WTC11 (cell line): ENCODE results near the gene ENHO.

Source experiments
- ARID4B ChIP-seq: sonication (generic); formaldehyde crosslinking; IDR thresholded peaks from 2 replicates; pipeline ENCODE4 v1.8.0; 2023; ENCODE audit warnings: missing genetic modification reagents, mild to moderate bottlenecking, borderline replicate concordance
- ATF2 ChIP-seq: sonication (generic); formaldehyde crosslinking; IDR thresholded peaks from 2 replicates; pipeline ENCODE4 v1.8.1; 2022; ENCODE audit warnings: low read depth, missing genetic modification reagents, borderline replicate concordance
- CREB1 ChIP-seq: sonication (generic); formaldehyde crosslinking; IDR thresholded peaks from 2 replicates; pipeline ENCODE4 v1.8.0; 2023; ENCODE audit warnings: mild to moderate bottlenecking, missing genetic modification reagents
- CTCF ChIP-seq: fragments of 200-600 bp; IDR thresholded peaks from 2 replicates; pipeline ENCODE4 v1.8.0; 2022; ENCODE audit warnings: antibody characterized with exemption
- E2F5 ChIP-seq: sonication (generic); formaldehyde crosslinking; IDR thresholded peaks from 2 replicates; pipeline ENCODE4 v1.8.1; 2022; ENCODE audit warnings: mild to moderate bottlenecking, moderate library complexity, missing genetic modification reagents
- FOXP1 ChIP-seq: sonication (generic); formaldehyde crosslinking; IDR thresholded peaks from 2 replicates; pipeline ENCODE4 v1.8.0; 2022; ENCODE audit warnings: missing genetic modification reagents, mild to moderate bottlenecking, moderate library complexity, borderline replicate concordance
- HMGXB4 ChIP-seq: sonication (generic); formaldehyde crosslinking; IDR thresholded peaks from 2 replicates; pipeline ENCODE4 v1.8.1; 2023; ENCODE audit warnings: mild to moderate bottlenecking, moderate library complexity, missing genetic modification reagents
- IRF1 ChIP-seq: sonication (generic); formaldehyde crosslinking; IDR thresholded peaks from 2 replicates; pipeline ENCODE4 v1.8.0; 2023; ENCODE audit warnings: missing genetic modification reagents
- JUN ChIP-seq: sonication (generic); formaldehyde crosslinking; IDR thresholded peaks from 2 replicates; pipeline ENCODE4 v1.8.0; 2023; ENCODE audit warnings: mild to moderate bottlenecking, missing genetic modification reagents
- USF1 ChIP-seq: sonication (generic); formaldehyde crosslinking; IDR thresholded peaks from 2 replicates; pipeline ENCODE4 v1.8.0; 2022; ENCODE audit warnings: mild to moderate bottlenecking, missing genetic modification reagents
- ZNF532 ChIP-seq: fragments of 250-450 bp; sonication (Bioruptor Pico); IDR thresholded peaks from 2 replicates; pipeline ENCODE4 v1.9.0; 2021; ENCODE audit warnings: mild to moderate bottlenecking, borderline replicate concordance

- TF ChIP-seq CTCF (no peak), ZNF532 (CRISPR knock-in tag) (no peak), ATF2 (CRISPR knock-in tag) (no peak), CREB1 (CRISPR knock-in tag) (no peak), IRF1 (CRISPR knock-in tag) (no peak), E2F5 (no peak), HMGXB4 (CRISPR knock-in tag) (no peak), ARID4B (CRISPR knock-in tag) (no peak), FOXP1 (no peak), JUN (CRISPR knock-in tag) (no peak), USF1 (CRISPR knock-in tag) (no peak)
Observed at GRCh38 chr9:34545497-34545896, 22.7 kb upstream of the ENHO start.
